Measurements from ENCODE around the gene FGD6. TPM values are rescaled to one million over a fixed set of nuclear protein-coding genes. Genes with fewer than 3 reads are reported as not detected.

FGD6 gene
- total and polyA plus RNA-seq, 2 experiments from 2014 or later: 12.9 to 32.4 TPM

DNA sequence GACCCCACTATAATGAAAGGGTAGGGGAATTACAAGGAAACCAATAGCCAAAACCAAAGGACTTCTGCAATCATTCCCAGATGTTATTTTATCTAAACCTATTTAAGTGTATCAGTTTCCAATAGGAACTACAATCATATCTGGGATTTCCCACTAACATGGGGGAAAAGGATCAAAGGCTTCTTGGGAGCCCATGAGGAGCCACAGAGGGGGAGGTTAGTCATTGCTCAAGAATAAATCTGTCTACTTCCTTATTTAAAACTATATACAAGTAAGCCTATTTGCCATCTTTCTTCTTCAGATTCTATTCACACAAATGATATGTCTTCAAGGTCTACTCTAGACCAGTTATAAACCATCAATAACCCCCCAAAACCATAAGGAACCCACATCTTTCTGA is 33.1 kb downstream of the FGD6 start:
- H3K4me3 Mint-ChIP-seq: no peak overlapping the region
- TF ChIP-seq JUNB (IDR thresholded peaks at IDR 0.05; ENCODE audit: unreplicated experiment): no peak
- TF ChIP-seq CREB1 (CRISPR knock-in tag; IDR thresholded peaks at IDR 0.05; ENCODE audit: low read depth): no peak
- TF ChIP-seq ETS1 (IDR thresholded peaks at IDR 0.05): no peak
- TF ChIP-seq EZH2phosphoT487 (IDR thresholded peaks at IDR 0.05; ENCODE audit: unreplicated experiment): no peak
- H4K20me1 ChIP-seq (replicated peaks; ENCODE audit: insufficient read depth): peaks cover 7% of the 10 kb centered on the region; the same call in 1 of the 2 replicates
- no peak overlapping the region for H2AFZ ChIP-seq
- no peaks in the 10 kb centered on the region for H3K9me2 ChIP-seq (ENCODE audit: insufficient read depth)
- ATAC-seq (no peak), DNase-seq (ENCODE audit: low spot score) (no peak)
- H3K27me3 Mint-ChIP-seq (ENCODE audit: insufficient read depth, low read depth, poor library complexity): peaks cover 2% of the 10 kb centered on the region
- H3K4me1 Mint-ChIP-seq: peaks cover 25% of the 10 kb centered on the region
- no peaks in the 10 kb centered on the region for H3K27me3 ChIP-seq (ENCODE audit: insufficient read depth)
- no peaks in the 10 kb centered on the region for H3K36me3 ChIP-seq (ENCODE audit: insufficient read depth)
- no peak overlapping the region for H3K27ac ChIP-seq (ENCODE audit: low read depth)
- H3K79me2 ChIP-seq (replicated peaks; ENCODE audit: insufficient read depth): peaks cover 68% of the 10 kb centered on the region
- no peak overlapping the region for H3K4me2 ChIP-seq
- H3K4me1 ChIP-seq (ENCODE audit: insufficient read depth): peaks cover 15% of the 10 kb centered on the region
- H3K27ac Mint-ChIP-seq: no peak overlapping the region
- H3K4me3 ChIP-seq: no peak overlapping the region
- H3K36me3 Mint-ChIP-seq (ENCODE audit: low read depth): peaks cover 11% of the 10 kb centered on the region; the same call in 2 of the 3 replicates
- no peaks in the 10 kb centered on the region for H3F3A ChIP-seq (replicated peaks; ENCODE audit: low read depth)
- H3K9me3 Mint-ChIP-seq: no peaks in the 10 kb centered on the region

DNA sequence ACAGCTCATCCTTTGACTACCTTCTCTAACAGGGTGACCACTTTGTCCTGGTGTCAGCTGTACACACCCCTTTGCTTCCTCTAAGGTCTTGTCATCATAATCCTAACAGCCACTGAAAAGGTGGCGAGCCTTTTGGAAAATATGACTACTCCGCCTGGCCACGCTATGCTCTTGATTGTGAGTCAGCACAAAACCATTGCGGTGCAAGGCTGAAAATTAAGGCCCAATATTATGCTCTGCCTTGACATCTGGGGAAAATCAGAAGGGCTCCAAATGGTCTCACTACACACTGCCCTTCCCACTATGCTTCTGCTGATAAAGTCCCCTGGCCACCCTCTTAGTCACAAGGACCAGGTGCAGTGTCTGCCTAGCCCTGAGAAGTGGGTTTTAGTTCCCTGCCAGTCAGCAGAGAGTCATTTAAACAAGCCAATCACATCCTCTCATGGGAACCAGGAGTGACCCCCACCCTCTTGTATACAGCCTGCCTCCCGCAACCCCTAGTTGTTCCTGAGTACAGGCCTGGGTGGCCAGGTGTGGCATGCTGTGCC is 34.3 kb downstream of the FGD6 start:
- peaks cover 76% of the 10 kb centered on the region for H3K79me2 ChIP-seq (replicated peaks; ENCODE audit: insufficient read depth)
- H3K4me1 ChIP-seq (ENCODE audit: insufficient read depth): peaks cover 7% of the 10 kb centered on the region
- DNase-seq (ENCODE audit: low spot score): no peak
- H3K9me2 ChIP-seq (ENCODE audit: insufficient read depth): no peaks in the 10 kb centered on the region
- no peaks in the 10 kb centered on the region for H3K9me3 Mint-ChIP-seq
- no peak for TF ChIP-seq ZNF114 (CRISPR knock-in tag; IDR thresholded peaks at IDR 0.05)
- no peak for TF ChIP-seq CREB1 (CRISPR knock-in tag; IDR thresholded peaks at IDR 0.05; ENCODE audit: low read depth)
- no peak for TF ChIP-seq ETS1 (IDR thresholded peaks at IDR 0.05)
- TF ChIP-seq EZH2phosphoT487 (IDR thresholded peaks at IDR 0.05; ENCODE audit: unreplicated experiment): no peak
- no peak for TF ChIP-seq ZNF331 (CRISPR knock-in tag; IDR thresholded peaks at IDR 0.05; ENCODE audit: low read depth)
- H3K36me3 Mint-ChIP-seq (ENCODE audit: low read depth): peaks cover 11% of the 10 kb centered on the region; the same call in 2 of the 3 replicates
- peak; percentile 68 for ATAC-seq
- no peak overlapping the region for H3K4me3 Mint-ChIP-seq
- peaks cover 2% of the 10 kb centered on the region for H3K27me3 Mint-ChIP-seq (ENCODE audit: insufficient read depth, low read depth, poor library complexity)
- no peak overlapping the region for H3K4me3 ChIP-seq
- peak overlapping the region; percentile 97 for H3K27ac Mint-ChIP-seq
- H4K20me1 ChIP-seq (replicated peaks; ENCODE audit: insufficient read depth): peaks cover 7% of the 10 kb centered on the region; the same call in 1 of the 2 replicates
- H3K27ac ChIP-seq (ENCODE audit: low read depth): peak overlapping the region; percentile 23; the same call in 1 of the 2 replicates
- no peak overlapping the region for H2AFZ ChIP-seq
- no peaks in the 10 kb centered on the region for H3K27me3 ChIP-seq (ENCODE audit: insufficient read depth)
- no peak overlapping the region for H3K4me2 ChIP-seq
- H3F3A ChIP-seq (replicated peaks; ENCODE audit: low read depth): no peaks in the 10 kb centered on the region
- H3K36me3 ChIP-seq (ENCODE audit: insufficient read depth): no peaks in the 10 kb centered on the region
- peaks cover 14% of the 10 kb centered on the region for H3K4me1 Mint-ChIP-seq

GRCh38 chr12:95181103-95181502 is 36.2 kb downstream of the FGD6 start:
- H3K4me1 ChIP-seq (ENCODE audit: insufficient read depth): no peaks in the 10 kb centered on the region
- Mint-ChIP-seq H3K9me3 (no peaks in the 10 kb centered on the region), H3K4me1 (peaks cover 10% of the 10 kb centered on the region), H3K36me3 (ENCODE audit: low read depth) (peaks cover 11% of the 10 kb centered on the region; the same call in 2 of the 3 replicates), H3K27me3 (ENCODE audit: insufficient read depth, low read depth, poor library complexity) (peaks cover 2% of the 10 kb centered on the region), H3K4me3 (no peak overlapping the region), H3K27ac (0 out of 2 replicates have a peak overlapping the region, but pooled peaks have one; percentile 40)
- H3F3A ChIP-seq (replicated peaks; ENCODE audit: low read depth): no peaks in the 10 kb centered on the region
- H3K79me2 ChIP-seq (replicated peaks; ENCODE audit: insufficient read depth): peaks cover 73% of the 10 kb centered on the region
- no peaks in the 10 kb centered on the region for H3K27me3 ChIP-seq (ENCODE audit: insufficient read depth)
- peaks cover 7% of the 10 kb centered on the region; the same call in 1 of the 2 replicates for H4K20me1 ChIP-seq (replicated peaks; ENCODE audit: insufficient read depth)
- TF ChIP-seq STAT1 (IDR thresholded peaks at IDR 0.05; ENCODE audit: unreplicated experiment): no peak
- TF ChIP-seq EZH2 (IDR thresholded peaks at IDR 0.05; ENCODE audit: low read depth, unreplicated experiment): no peak
- no peak for TF ChIP-seq CTCF (conservative IDR thresholded peaks at IDR 0.05; ENCODE audit: low read depth in 2 of 2)
- TF ChIP-seq CREB1 (CRISPR knock-in tag; IDR thresholded peaks at IDR 0.05; ENCODE audit: low read depth): no peak
- no peak for TF ChIP-seq ZNF114 (CRISPR knock-in tag; IDR thresholded peaks at IDR 0.05)
- TF ChIP-seq JUNB (IDR thresholded peaks at IDR 0.05; ENCODE audit: unreplicated experiment): no peak
- no peak for TF ChIP-seq NANOG (IDR thresholded peaks at IDR 0.05; ENCODE audit: borderline replicate concordance)
- no peak for TF ChIP-seq POLR2AphosphoS5 (IDR thresholded peaks at IDR 0.05; ENCODE audit: low read depth)
- TF ChIP-seq ZNF331 (CRISPR knock-in tag; IDR thresholded peaks at IDR 0.05; ENCODE audit: low read depth): no peak
- H3K27ac ChIP-seq (ENCODE audit: low read depth): no peak overlapping the region
- no peak overlapping the region for H3K4me3 ChIP-seq
- no peaks in the 10 kb centered on the region for H3K36me3 ChIP-seq (ENCODE audit: insufficient read depth)
- DNase-seq (ENCODE audit: low spot score) (no peak), ATAC-seq (no peak)
- H3K9me2 ChIP-seq (ENCODE audit: insufficient read depth): no peaks in the 10 kb centered on the region
- H3K4me2 ChIP-seq: no peak overlapping the region
- H2AFZ ChIP-seq: no peak overlapping the region
